SK-N-SH (cell line): ENCODE measurements around the gene CCND3.

Experiments used
- CHD2 ChIP-seq: fragments of 150-350 bp; IDR thresholded peaks from 2 replicates; pipeline ENCODE4 v1.6.1; 2018; ENCODE audit warnings: low read length; ENCODE audit not compliant: partially characterized antibody
- CTCF ChIP-seq: fragments of 200-600 bp; sonication (generic); IDR thresholded peaks from 2 replicates; pipeline ENCODE4 v1.6.1; 2017; ENCODE audit warnings: antibody characterized with exemption, mild to moderate bottlenecking, moderate library complexity
- ELF1 ChIP-seq: IDR thresholded peaks from 2 replicates; pipeline ENCODE4 v1.4.0; 2012
- JUND ChIP-seq: IDR thresholded peaks from 2 replicates; pipeline ENCODE4 v1.4.0; 2012
- NFIC ChIP-seq: IDR thresholded peaks from 2 replicates; pipeline ENCODE4 v1.4.0; 2012; ENCODE audit warnings: borderline replicate concordance
- RFX5 ChIP-seq: IDR thresholded peaks from 2 replicates; pipeline ENCODE4 v1.6.1; 2012; ENCODE audit warnings: mild to moderate bottlenecking, improper control_type of control experiment, low read length
- TCF12 ChIP-seq: IDR thresholded peaks from 2 replicates; pipeline ENCODE4 v1.4.0; 2012
- TF ChIP-seq, protein P1 (sequence below): IDR thresholded peaks from 2 replicates; pipeline ENCODE4 v1.6.1; 2012; ENCODE audit warnings: mild to moderate bottlenecking, low read depth, low read length, moderate library complexity

- no peak for TF ChIP-seq CTCF
- TF ChIP-seq NFIC: no peak
- TF ChIP-seq, protein P1, sequence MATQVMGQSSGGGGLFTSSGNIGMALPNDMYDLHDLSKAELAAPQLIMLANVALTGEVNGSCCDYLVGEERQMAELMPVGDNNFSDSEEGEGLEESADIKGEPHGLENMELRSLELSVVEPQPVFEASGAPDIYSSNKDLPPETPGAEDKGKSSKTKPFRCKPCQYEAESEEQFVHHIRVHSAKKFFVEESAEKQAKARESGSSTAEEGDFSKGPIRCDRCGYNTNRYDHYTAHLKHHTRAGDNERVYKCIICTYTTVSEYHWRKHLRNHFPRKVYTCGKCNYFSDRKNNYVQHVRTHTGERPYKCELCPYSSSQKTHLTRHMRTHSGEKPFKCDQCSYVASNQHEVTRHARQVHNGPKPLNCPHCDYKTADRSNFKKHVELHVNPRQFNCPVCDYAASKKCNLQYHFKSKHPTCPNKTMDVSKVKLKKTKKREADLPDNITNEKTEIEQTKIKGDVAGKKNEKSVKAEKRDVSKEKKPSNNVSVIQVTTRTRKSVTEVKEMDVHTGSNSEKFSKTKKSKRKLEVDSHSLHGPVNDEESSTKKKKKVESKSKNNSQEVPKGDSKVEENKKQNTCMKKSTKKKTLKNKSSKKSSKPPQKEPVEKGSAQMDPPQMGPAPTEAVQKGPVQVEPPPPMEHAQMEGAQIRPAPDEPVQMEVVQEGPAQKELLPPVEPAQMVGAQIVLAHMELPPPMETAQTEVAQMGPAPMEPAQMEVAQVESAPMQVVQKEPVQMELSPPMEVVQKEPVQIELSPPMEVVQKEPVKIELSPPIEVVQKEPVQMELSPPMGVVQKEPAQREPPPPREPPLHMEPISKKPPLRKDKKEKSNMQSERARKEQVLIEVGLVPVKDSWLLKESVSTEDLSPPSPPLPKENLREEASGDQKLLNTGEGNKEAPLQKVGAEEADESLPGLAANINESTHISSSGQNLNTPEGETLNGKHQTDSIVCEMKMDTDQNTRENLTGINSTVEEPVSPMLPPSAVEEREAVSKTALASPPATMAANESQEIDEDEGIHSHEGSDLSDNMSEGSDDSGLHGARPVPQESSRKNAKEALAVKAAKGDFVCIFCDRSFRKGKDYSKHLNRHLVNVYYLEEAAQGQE: no peak
- no peak for TF ChIP-seq ELF1
- no peak for TF ChIP-seq JUND
- TF ChIP-seq CHD2: no peak
- no peak for TF ChIP-seq TCF12
- TF ChIP-seq RFX5: no peak
Observed at GRCh38 chr6:41964201-41964887, 22.7 kb upstream of the CCND3 start.
